ENCODE measurements around the gene TRABD2A.

- no peak for TF ChIP-seq CTCF (IDR thresholded peaks at IDR 0.05)
- no peak for TF ChIP-seq POLR2A (IDR thresholded peaks at IDR 0.05)
Observed at GRCh38 chr2:84861539-84861938, 19.3 kb downstream of the TRABD2A start.
